Stimulated activated naive CD8-positive, alpha-beta T cell treated with anti-CD3 and anti-CD28 coated beads, Interleukin-15, Interleukin-2, amounts not matched to agents 100 U/mL and 50 U/mL, for 24 hours (primary cell): ENCODE data around the gene NECTIN4.
"Not testable (repeated sequence)": the region's sequence is repeated elsewhere in the genome, so short reads cannot be mapped to it uniquely, and the experiment has no call there.

ENCODE experiments used
- ATAC-seq: fragments of 150-1000 bp; cut with Tn5 transposase; one replicate; pipeline ENCODE4 v1.10.0; 2021
- DNase-seq: peaks from one replicate; pipeline ENCODE4 v3.0.0; 2021

Gene NECTIN4

GRCh38 chr1:161054232-161054631 lies 35.1 kb downstream of the NECTIN4 start:
- ATAC-seq (no peak), DNase-seq (no peak)

- DNase-seq (no peak), ATAC-seq (no peak)
Measured at GRCh38 chr1:161052899-161053298, 36.5 kb downstream of the NECTIN4 start.

- DNase-seq (no peak), ATAC-seq (no peak)
Measured at GRCh38 chr1:161051219-161051618, 38.1 kb downstream of the NECTIN4 start.

GRCh38 chr1:161048949-161049722 lies 40.2 kb downstream of the NECTIN4 start:
- no peak for DNase-seq
- ATAC-seq, result no peak

GRCh38 chr1:161047436-161048420 lies 41.6 kb downstream of the NECTIN4 start:
- no peak for DNase-seq
- ATAC-seq, result no peak

- no peak for ATAC-seq
- no peak for DNase-seq
Measured at GRCh38 chr1:161046605-161047228, 42.6 kb downstream of the NECTIN4 start.

- DNase-seq, result peak; percentile 92
- ATAC-seq, result peak; percentile 77
Measured at GRCh38 chr1:161045736-161046604, 43.4 kb downstream of the NECTIN4 start, which contains the start of gene USF1. TSS of gene USF1 (minus strand) at chr1:161045977. CDS start at chr1:161043275, 2,702 bp downstream.

- DNase-seq, result peak; percentile 78
- ATAC-seq, result peak; percentile 74
Measured at GRCh38 chr1:161044908-161045735, 44.2 kb downstream of the NECTIN4 start.

GRCh38 chr1:161044535-161044907 lies 44.8 kb downstream of the NECTIN4 start:
- DNase-seq, result no peak
- no peak for ATAC-seq

- DNase-seq, result no peak
- ATAC-seq, result no peak
Measured at GRCh38 chr1:161039546-161039945, 49.8 kb downstream of the NECTIN4 start.

- DNase-seq (no peak), ATAC-seq (no peak)
Measured at GRCh38 chr1:161039154-161039545, 50.2 kb downstream of the NECTIN4 start.

GRCh38 chr1:161038523-161039153 lies 50.7 kb downstream of the NECTIN4 start, which contains the start of gene TSTD1:
TSS of gene TSTD1 (minus strand) at chr1:161038964. CDS start at chr1:161038889, 75 bp downstream.
- ATAC-seq, result peak; percentile 89
- DNase-seq, result peak; percentile 88

- no peak for DNase-seq
- ATAC-seq, result no peak
Measured at GRCh38 chr1:161037661-161038522, 51.5 kb downstream of the NECTIN4 start.

- DNase-seq, result no peak
- peak; percentile 39 for ATAC-seq
Measured at GRCh38 chr1:161033751-161034150, 55.6 kb downstream of the NECTIN4 start.

GRCh38 chr1:161032409-161032808 lies 56.9 kb downstream of the NECTIN4 start:
- ATAC-seq (no peak), DNase-seq (no peak)

- no peak for DNase-seq
Measured at GRCh38 chr1:161031874-161032273, 57.5 kb downstream of the NECTIN4 start.

GRCh38 chr1:161029466-161029865 lies 59.9 kb downstream of the NECTIN4 start:
- not testable (repeated sequence) for ATAC-seq

More at GRCh38 chr1:161031874-161032273, 57.5 kb downstream of the NECTIN4 start:
- ATAC-seq, result no peak

GRCh38 chr1:161026954-161027353 lies 62.4 kb downstream of the NECTIN4 start:
- ATAC-seq, result peak; percentile 40
- DNase-seq, result not testable (repeated sequence)

More at GRCh38 chr1:161029466-161029865, 59.9 kb downstream of the NECTIN4 start:
- DNase-seq, result not testable (repeated sequence)

GRCh38 chr1:161022432-161022831 lies 66.9 kb downstream of the NECTIN4 start:
- DNase-seq, ATAC-seq: not testable (repeated sequence)
